KBM-7 (cell line): ENCODE results near the gene SLC47A2.
"Not testable (repeated sequence)": the region's sequence is repeated elsewhere in the genome, so short reads cannot be mapped to it uniquely, and the experiment has no call there.

Source experiments
- DNase-seq: peaks from one replicate; pipeline ENCODE4 v3.0.0-alpha.2; 2015
- in situ Hi-C: fragments of 300-500 bp; cut with MboI; formaldehyde crosslinking; loops from 2 replicates; pipeline ENCODE4 v1.14.3; 2020; ENCODE audit warnings: low sequenced_read_pairs, low pct_unique_long_range_greater_than_20kb, mixed read lengths

The SLC47A2 gene

GRCh38 chr17:19678581-19679453 lies 37.6 kb downstream of the SLC47A2 start:
- no peak for DNase-seq
- in situ Hi-C loops: no loop called here

- no peak for DNase-seq
- in situ Hi-C loops: no loop called here
Measured at GRCh38 chr17:19677736-19678379, 38.5 kb downstream of the SLC47A2 start.

GRCh38 chr17:19676896-19677295 lies 39.5 kb downstream of the SLC47A2 start:
- DNase-seq: no peak
- in situ Hi-C loops: no loop called here

- in situ Hi-C loops: no loop called here
- DNase-seq: no peak
Measured at GRCh38 chr17:19673623-19674022, 42.8 kb downstream of the SLC47A2 start.

- peak; percentile 9 for DNase-seq
- in situ Hi-C loops: no loop called here
Measured at GRCh38 chr17:19672009-19672750, 44.2 kb downstream of the SLC47A2 start.

GRCh38 chr17:19671433-19671832 lies 45.0 kb downstream of the SLC47A2 start:
- in situ Hi-C loops: no loop called here
- no peak for DNase-seq

- in situ Hi-C loops: no loop called here
- DNase-seq: no peak
Measured at GRCh38 chr17:19670908-19671307, 45.5 kb downstream of the SLC47A2 start.

GRCh38 chr17:19669680-19670079 lies 46.7 kb downstream of the SLC47A2 start:
- in situ Hi-C loops, DNase-seq: not testable (repeated sequence)

GRCh38 chr17:19664821-19665181 lies 51.6 kb downstream of the SLC47A2 start:
- in situ Hi-C loops: no loop called here
- DNase-seq: no peak

GRCh38 chr17:19664136-19664820 lies 52.1 kb downstream of the SLC47A2 start:
- no peak for DNase-seq
- in situ Hi-C loops: no loop called here

- no peak for DNase-seq
- in situ Hi-C loops: no loop called here
Measured at GRCh38 chr17:19663097-19663496, 53.3 kb downstream of the SLC47A2 start.

GRCh38 chr17:19661121-19661520 lies 55.3 kb downstream of the SLC47A2 start:
- in situ Hi-C loops: no loop called here
- no peak for DNase-seq

GRCh38 chr17:19660219-19660870 lies 56.0 kb downstream of the SLC47A2 start:
- DNase-seq: no peak

GRCh38 chr17:19659366-19660177 lies 56.8 kb downstream of the SLC47A2 start:
- in situ Hi-C loops: no loop called here

More at GRCh38 chr17:19660219-19660870, 56.0 kb downstream of the SLC47A2 start:
- in situ Hi-C loops: no loop called here

GRCh38 chr17:19656851-19657581 lies 59.4 kb downstream of the SLC47A2 start:
- in situ Hi-C loops: no loop called here
- no peak for DNase-seq

More at GRCh38 chr17:19659366-19660177, 56.8 kb downstream of the SLC47A2 start:
- DNase-seq: no peak

- in situ Hi-C loops: no loop called here
- no peak for DNase-seq
Measured at GRCh38 chr17:19656336-19656735, 60.0 kb downstream of the SLC47A2 start.

GRCh38 chr17:19654896-19655295 lies 61.5 kb downstream of the SLC47A2 start:
- in situ Hi-C loops: no loop called here
- no peak for DNase-seq
